Measurements from ENCODE around the gene PHF19.
A peak's percentile ranks its signal among the peaks of the same experiment; 100 is the strongest.

The PHF19 gene

DNA sequence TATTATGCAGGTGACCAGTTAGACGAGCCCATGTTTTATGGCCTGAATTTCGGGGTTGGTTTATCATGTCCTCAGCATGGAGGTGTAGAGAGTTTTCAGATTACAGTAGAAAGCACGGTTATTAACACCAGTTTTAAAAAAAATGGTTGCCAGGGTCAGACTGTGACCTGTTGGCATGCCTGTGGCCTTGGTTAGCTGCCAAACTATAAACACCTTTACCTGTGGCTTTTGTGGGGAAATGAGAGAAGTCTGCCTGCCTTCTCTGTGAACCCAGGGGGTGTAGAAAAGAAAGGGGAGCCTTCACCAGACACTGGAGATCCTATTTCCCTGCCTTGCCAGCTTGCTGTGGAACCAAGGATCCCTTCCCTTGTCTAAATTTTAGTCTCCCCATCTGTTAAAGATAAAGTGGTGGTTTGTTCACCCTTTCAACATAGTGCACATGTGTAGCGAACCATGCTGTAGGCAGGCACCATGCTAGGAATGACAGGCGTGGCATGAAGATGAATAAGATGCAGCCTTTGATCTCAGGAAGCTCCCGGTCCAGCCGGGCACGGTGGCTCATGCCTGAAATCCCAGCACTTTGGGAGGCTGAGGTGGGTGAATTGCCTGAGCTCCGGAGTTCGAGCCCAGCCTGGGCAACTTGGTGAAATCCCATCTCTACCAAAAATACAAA lies 6.1 kb upstream of the PHF19 start:
- Histone ChIP-seq H3K27ac (ENCODE audit: low read depth in 2 of 2, low read length in 2 of 2) (no peak overlapping the region), H3K9me3 (ENCODE audit: control insufficient read depth in 2 of 2, low read length in 2 of 2) (no peaks in the 10 kb centered on the region), H3K36me3 (ENCODE audit: control insufficient read depth in 2 of 2, insufficient read depth in 2 of 2, low read length in 2 of 2) (no peaks in the 10 kb centered on the region), H3K27me3 (ENCODE audit: control insufficient read depth in 2 of 2, insufficient read depth in 2 of 2, low read length in 2 of 2) (no peaks in the 10 kb centered on the region), H3K4me1 (ENCODE audit: control insufficient read depth in 2 of 2, insufficient read depth in 2 of 2, low read length in 2 of 2) (peaks cover 14 to 19% of the 10 kb centered on the region in 2 donors), H3K9ac (ENCODE audit: low read depth in 1 of 2, low read length in 2 of 2) (no peak overlapping the region), H3K4me3 (ENCODE audit: low read length in 2 of 2) (no peak overlapping the region)

DNA sequence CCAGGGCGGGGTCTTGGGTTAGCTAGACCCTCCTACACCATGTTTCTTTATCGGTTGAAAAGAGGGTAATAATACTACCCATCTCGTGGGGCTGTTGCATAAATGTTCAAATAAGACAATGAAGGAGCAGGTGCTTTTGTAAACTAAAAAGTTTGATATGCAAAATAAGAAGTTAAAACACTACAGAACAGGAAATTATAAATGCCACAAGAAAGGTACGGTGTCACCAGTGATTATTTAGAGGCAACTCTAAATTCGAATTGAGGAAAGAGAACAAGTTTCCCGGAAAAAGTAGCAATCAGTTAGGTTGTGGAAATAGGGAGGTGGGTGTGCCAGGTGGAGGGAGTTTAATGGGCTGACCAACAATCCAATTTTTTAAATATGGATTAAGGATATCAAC lies 2.5 kb upstream of the PHF19 start:
- H3K4me3 ChIP-seq (ENCODE audit: low read length in 2 of 2), result no peak overlapping the region
- no peak overlapping the region for H3K27ac ChIP-seq (ENCODE audit: low read depth in 2 of 2, low read length in 2 of 2)
- peaks cover 22 to 28% of the 10 kb centered on the region in 2 donors for H3K4me1 ChIP-seq (ENCODE audit: control insufficient read depth in 2 of 2, insufficient read depth in 2 of 2, low read length in 2 of 2)
- H3K9me3 ChIP-seq (ENCODE audit: control insufficient read depth in 2 of 2, low read length in 2 of 2), result no peaks in the 10 kb centered on the region
- H3K27me3 ChIP-seq (ENCODE audit: control insufficient read depth in 2 of 2, insufficient read depth in 2 of 2, low read length in 2 of 2), result no peaks in the 10 kb centered on the region
- H3K36me3 ChIP-seq (ENCODE audit: control insufficient read depth in 2 of 2, insufficient read depth in 2 of 2, low read length in 2 of 2), result no peaks in the 10 kb centered on the region
- H3K9ac ChIP-seq (ENCODE audit: low read depth in 1 of 2, low read length in 2 of 2), result no peak overlapping the region

DNA sequence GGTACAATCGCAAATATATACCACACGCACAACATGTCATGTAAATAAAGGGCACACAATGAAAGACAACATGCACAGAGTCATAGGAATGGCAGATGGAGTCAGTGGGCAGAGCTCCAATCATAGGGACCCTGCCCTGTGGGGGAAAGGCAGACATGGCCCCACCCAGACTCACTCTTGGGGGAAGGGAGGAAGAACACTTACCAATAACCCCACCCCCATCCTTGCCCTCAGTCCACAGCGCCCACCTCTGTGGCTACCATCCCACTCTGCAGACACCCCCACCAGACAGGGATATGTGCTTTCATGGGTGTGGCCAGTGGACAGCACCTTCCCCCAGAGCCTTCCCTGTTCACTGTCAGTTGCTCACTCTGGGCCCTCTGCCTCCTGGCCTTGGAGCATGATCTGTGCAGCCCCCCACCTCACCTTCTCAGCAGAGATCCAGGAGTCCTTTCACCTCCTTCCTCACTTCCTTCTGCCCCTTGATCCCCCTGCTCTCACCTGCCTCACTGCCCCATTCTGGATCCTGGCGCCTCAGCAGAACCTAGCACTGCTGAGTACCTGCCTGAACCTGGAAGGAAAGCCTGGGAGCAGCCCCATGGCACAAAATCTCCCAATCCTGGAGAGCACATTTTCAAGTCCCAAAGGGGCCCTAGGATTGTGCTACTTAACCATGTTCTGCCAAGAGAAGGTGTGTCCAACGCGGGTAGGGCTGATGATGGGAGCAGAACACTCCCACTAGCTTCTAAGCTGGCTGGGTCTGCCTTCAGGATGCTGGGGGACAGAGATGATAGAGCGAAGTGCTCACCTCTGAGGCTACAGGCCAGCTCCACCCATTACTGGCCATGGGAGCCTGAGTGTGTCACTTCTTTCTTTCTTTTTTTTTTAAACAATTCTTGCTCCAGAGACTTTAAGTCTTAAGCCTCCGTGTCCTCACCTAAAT lies 1.5 kb upstream of the PHF19 start:
- H3K27ac ChIP-seq (ENCODE audit: low read depth in 2 of 2, low read length in 2 of 2), result peak overlapping the region; percentile 56 to 59
- peak overlapping the region in 1 of 2 donors; percentile 82 for H3K4me3 ChIP-seq (ENCODE audit: low read length in 2 of 2)

DNA sequence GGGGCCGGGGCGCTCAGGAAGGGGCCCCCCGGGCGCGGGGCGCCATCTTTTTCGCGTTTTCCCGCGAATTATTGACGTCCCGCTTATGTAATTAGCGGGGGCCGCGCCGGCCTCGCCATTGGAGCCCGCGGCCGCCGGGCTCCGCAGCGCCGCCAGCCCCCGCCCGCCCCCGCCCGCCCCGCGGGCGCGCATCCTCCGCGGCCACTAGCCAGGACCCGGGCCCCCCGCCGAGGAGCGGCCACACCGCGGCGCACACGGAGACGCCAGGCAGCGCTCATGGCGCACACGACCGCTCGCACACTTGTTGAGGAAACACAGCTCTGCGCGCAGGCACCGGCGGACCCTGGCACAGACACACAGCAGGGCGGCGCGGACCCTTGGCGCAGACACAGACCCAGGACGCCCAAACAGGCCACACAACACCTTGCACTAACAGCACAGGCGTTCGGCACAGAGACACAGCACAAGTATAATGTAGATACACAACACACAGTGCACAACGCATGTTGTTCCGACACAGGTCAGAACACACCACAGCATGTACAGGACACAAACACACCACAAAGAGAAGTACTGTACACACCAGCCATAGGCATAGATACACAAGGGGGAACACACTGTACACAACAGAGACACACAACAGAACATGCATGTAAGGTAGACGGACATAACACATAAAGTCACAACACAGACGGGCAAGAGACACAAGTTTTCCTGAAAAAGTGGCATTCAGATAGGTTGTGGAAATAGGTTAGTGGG lies 467 bp upstream of the PHF19 start:
- H3K9me3 ChIP-seq (ENCODE audit: control insufficient read depth in 2 of 2, low read length in 2 of 2), result no peaks in the 10 kb centered on the region
- H3K27ac ChIP-seq (ENCODE audit: low read depth in 2 of 2, low read length in 2 of 2), result peak overlapping the region; percentile 84 to 90
- peaks cover 0 to 3% of the 10 kb centered on the region in 2 donors for H3K36me3 ChIP-seq (ENCODE audit: control insufficient read depth in 2 of 2, insufficient read depth in 2 of 2, low read length in 2 of 2)
- peaks cover 25 to 28% of the 10 kb centered on the region in 2 donors for H3K4me1 ChIP-seq (ENCODE audit: control insufficient read depth in 2 of 2, insufficient read depth in 2 of 2, low read length in 2 of 2)
- peak overlapping the region; percentile 71 to 72 for H3K9ac ChIP-seq (ENCODE audit: low read depth in 1 of 2, low read length in 2 of 2)
- H3K27me3 ChIP-seq (ENCODE audit: control insufficient read depth in 2 of 2, insufficient read depth in 2 of 2, low read length in 2 of 2), result no peaks in the 10 kb centered on the region
- H3K4me3 ChIP-seq (ENCODE audit: low read length in 2 of 2), result peak overlapping the region; percentile 54 to 82

More for the DNA sequence above, 1.5 kb upstream of the PHF19 start:
- peak overlapping the region in 1 of 2 donors; percentile 71 for H3K9ac ChIP-seq (ENCODE audit: low read depth in 1 of 2, low read length in 2 of 2)
- no peaks in the 10 kb centered on the region for H3K9me3 ChIP-seq (ENCODE audit: control insufficient read depth in 2 of 2, low read length in 2 of 2)
- peaks cover 22 to 28% of the 10 kb centered on the region in 2 donors for H3K4me1 ChIP-seq (ENCODE audit: control insufficient read depth in 2 of 2, insufficient read depth in 2 of 2, low read length in 2 of 2)
- H3K27me3 ChIP-seq (ENCODE audit: control insufficient read depth in 2 of 2, insufficient read depth in 2 of 2, low read length in 2 of 2), result no peaks in the 10 kb centered on the region
- no peaks in the 10 kb centered on the region for H3K36me3 ChIP-seq (ENCODE audit: control insufficient read depth in 2 of 2, insufficient read depth in 2 of 2, low read length in 2 of 2)

DNA sequence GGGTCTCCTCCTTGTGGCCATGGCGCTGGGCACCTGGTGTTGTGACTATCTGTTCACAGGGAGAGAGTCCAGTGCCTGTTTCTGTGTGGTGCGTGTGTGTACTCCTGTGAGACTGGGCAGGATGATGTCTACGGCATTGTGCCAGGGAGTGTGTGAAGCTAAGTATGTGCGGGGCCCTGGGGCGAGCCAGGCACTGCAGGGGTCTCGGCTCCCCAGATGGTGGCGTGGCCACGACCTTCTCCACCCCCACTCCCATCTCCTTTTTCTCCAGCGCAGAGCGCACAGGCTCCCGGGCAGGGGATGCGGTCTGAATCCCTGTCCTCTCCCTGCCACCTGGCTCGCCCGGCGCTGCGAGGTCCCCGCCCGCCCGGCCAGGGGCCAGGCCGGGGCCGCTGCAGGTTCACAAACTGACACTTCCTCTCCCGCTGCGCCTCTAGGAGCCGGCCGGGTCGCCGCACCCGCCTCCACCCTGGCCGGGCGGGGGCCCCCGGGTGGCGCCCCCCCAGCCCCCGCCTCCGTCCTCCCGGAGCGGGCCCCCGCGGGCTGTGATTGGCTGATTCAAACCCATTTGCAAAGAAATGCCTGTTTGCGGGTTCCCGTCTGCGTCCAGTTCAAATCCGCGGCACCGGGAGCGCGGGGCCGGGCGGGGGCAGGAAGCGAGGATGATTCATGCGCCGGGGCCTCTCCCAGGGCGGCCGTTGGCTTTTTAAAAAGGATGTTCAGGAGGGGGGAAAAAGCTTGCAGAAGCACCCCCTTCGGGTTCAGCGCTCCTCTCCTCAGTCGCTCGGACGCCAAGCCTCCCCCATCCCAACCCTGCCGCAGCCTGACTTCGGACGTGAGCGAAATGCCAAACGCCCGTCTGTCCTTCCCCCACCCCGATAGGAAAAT lies 790 bp downstream of the PHF19 start:
- no peaks in the 10 kb centered on the region for H3K27me3 ChIP-seq (ENCODE audit: control insufficient read depth in 2 of 2, insufficient read depth in 2 of 2, low read length in 2 of 2)
- H3K9ac ChIP-seq (ENCODE audit: low read depth in 1 of 2, low read length in 2 of 2), result peak overlapping the region; percentile 69 to 70
- peak overlapping the region; percentile 84 to 86 for H3K27ac ChIP-seq (ENCODE audit: low read depth in 2 of 2, low read length in 2 of 2)
- H3K4me1 ChIP-seq (ENCODE audit: control insufficient read depth in 2 of 2, insufficient read depth in 2 of 2, low read length in 2 of 2), result peaks cover 25 to 28% of the 10 kb centered on the region in 2 donors
- H3K9me3 ChIP-seq (ENCODE audit: control insufficient read depth in 2 of 2, low read length in 2 of 2), result no peaks in the 10 kb centered on the region
- peak overlapping the region; percentile 63 to 74 for H3K4me3 ChIP-seq (ENCODE audit: low read length in 2 of 2)
- peaks cover 0 to 8% of the 10 kb centered on the region in 2 donors for H3K36me3 ChIP-seq (ENCODE audit: control insufficient read depth in 2 of 2, insufficient read depth in 2 of 2, low read length in 2 of 2)

DNA sequence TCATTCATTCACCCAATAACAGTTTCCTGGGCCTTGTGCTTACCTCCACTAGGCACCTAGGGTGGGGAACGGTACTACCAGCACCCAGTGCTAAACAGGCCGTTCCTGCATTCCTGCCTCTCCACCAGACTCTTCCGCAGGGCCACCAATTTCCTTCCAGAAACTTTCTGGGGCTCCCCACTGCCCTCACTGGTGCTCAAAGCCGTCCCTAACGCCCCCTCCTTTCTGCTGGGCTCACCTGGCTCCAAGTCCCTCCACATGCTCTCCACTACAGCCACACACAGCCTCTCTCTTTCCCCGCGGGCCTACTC lies 1.4 kb downstream of the PHF19 start:
- peak overlapping the region; percentile 84 to 86 for H3K27ac ChIP-seq (ENCODE audit: low read depth in 2 of 2, low read length in 2 of 2)
- H3K9me3 ChIP-seq (ENCODE audit: control insufficient read depth in 2 of 2, low read length in 2 of 2), result no peaks in the 10 kb centered on the region
- peak overlapping the region; percentile 63 to 74 for H3K4me3 ChIP-seq (ENCODE audit: low read length in 2 of 2)
- no peaks in the 10 kb centered on the region for H3K27me3 ChIP-seq (ENCODE audit: control insufficient read depth in 2 of 2, insufficient read depth in 2 of 2, low read length in 2 of 2)
- H3K36me3 ChIP-seq (ENCODE audit: control insufficient read depth in 2 of 2, insufficient read depth in 2 of 2, low read length in 2 of 2), result peaks cover 0 to 8% of the 10 kb centered on the region in 2 donors
- peak overlapping the region; percentile 63 to 69 for H3K9ac ChIP-seq (ENCODE audit: low read depth in 1 of 2, low read length in 2 of 2)
- H3K4me1 ChIP-seq (ENCODE audit: control insufficient read depth in 2 of 2, insufficient read depth in 2 of 2, low read length in 2 of 2), result peaks cover 25 to 28% of the 10 kb centered on the region in 2 donors

DNA sequence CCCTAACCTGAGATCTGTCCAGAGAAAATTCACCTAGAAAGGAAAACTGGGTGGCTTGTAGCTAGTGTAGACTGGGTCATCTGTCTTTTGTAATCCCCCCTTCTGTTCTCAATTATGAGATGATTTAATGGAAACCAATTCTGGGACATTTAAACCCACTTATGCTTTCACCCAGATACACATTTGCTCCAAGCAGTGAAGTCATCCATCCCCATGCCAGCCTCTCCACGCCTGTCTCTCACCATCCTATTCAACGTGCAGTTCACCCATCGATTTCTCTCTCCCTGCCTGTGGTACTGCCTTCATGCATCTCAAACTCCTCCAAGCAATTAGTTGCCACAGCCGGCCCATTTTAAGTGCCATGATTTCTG lies 1.8 kb downstream of the PHF19 start:
- Histone ChIP-seq H3K36me3 (ENCODE audit: control insufficient read depth in 2 of 2, insufficient read depth in 2 of 2, low read length in 2 of 2) (peaks cover 0 to 8% of the 10 kb centered on the region in 2 donors), H3K4me1 (ENCODE audit: control insufficient read depth in 2 of 2, insufficient read depth in 2 of 2, low read length in 2 of 2) (peaks cover 25 to 28% of the 10 kb centered on the region in 2 donors), H3K9ac (ENCODE audit: low read depth in 1 of 2, low read length in 2 of 2) (no peak overlapping the region), H3K27me3 (ENCODE audit: control insufficient read depth in 2 of 2, insufficient read depth in 2 of 2, low read length in 2 of 2) (no peaks in the 10 kb centered on the region), H3K9me3 (ENCODE audit: control insufficient read depth in 2 of 2, low read length in 2 of 2) (no peaks in the 10 kb centered on the region), H3K4me3 (ENCODE audit: low read length in 2 of 2) (no peak overlapping the region), H3K27ac (ENCODE audit: low read depth in 2 of 2, low read length in 2 of 2) (peak overlapping the region in 1 of 2 donors; percentile 86)

DNA sequence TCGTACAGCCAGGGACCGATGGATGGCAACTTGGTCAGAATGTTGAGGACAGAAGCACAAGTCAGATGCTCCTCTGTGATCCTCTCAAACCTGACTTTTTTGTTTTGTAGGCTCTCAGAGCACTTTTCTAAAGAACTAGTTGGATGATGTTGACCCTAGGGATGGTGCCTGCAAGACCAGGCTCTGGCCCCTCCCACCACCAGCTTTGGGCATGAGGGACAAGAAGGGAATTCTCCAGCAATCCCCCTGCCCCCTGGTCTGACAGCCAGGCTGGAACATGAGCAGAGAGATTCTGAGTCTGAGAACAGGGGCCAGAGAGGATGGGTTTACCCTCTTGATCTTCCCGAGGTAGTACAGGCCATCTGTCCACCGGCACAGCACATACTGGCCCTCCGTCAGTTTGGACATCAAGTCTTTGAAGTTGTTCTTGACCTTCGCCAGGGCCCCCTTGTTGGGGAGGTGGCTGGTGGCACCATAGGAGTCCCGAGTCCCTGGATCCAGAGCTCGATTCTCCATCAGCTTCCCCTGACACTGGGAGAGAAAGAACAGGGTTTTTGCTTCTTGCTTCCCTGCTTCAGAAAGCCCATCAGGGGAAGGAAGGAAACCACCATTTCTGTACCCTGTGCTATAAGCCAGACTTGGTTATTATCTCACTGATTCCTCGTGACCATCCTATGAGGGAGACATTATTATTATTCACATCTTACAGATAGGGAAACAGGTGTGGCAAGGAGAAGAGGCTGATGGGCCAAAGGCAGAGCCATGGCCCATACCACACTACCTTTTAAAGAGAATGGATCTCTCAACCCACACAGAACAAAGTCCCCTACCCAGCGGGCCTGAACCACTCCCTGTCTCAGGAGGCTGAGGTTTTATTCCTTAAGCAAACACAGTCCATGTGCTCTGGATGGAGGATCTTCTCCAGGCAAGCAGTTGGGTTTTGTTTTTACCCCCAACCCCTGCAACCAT lies 2.5 kb downstream of the PHF19 start:
- no peaks in the 10 kb centered on the region for H3K9me3 ChIP-seq (ENCODE audit: control insufficient read depth in 2 of 2, low read length in 2 of 2)
- H3K27ac ChIP-seq (ENCODE audit: low read depth in 2 of 2, low read length in 2 of 2), result no peak overlapping the region
- H3K36me3 ChIP-seq (ENCODE audit: control insufficient read depth in 2 of 2, insufficient read depth in 2 of 2, low read length in 2 of 2), result peaks cover 0 to 8% of the 10 kb centered on the region in 2 donors
- no peak overlapping the region for H3K4me3 ChIP-seq (ENCODE audit: low read length in 2 of 2)
- H3K4me1 ChIP-seq (ENCODE audit: control insufficient read depth in 2 of 2, insufficient read depth in 2 of 2, low read length in 2 of 2), result peaks cover 25 to 27% of the 10 kb centered on the region in 2 donors
- no peaks in the 10 kb centered on the region for H3K27me3 ChIP-seq (ENCODE audit: control insufficient read depth in 2 of 2, insufficient read depth in 2 of 2, low read length in 2 of 2)
- no peak overlapping the region for H3K9ac ChIP-seq (ENCODE audit: low read depth in 1 of 2, low read length in 2 of 2)

All from mucosa of rectum (tissue), 2 donors.